ENCODE data around the gene DNAAF2. TPM values are rescaled to one million over a fixed set of nuclear protein-coding genes. Genes with fewer than 3 reads are reported as not detected.

The DNAAF2 gene
- total and polyA plus RNA-seq, 2 of the 13 experiments (the other 11 are each of a cell fraction or from before 2014, with no cell fraction given), result 6.1 to 13.6 TPM

DNA sequence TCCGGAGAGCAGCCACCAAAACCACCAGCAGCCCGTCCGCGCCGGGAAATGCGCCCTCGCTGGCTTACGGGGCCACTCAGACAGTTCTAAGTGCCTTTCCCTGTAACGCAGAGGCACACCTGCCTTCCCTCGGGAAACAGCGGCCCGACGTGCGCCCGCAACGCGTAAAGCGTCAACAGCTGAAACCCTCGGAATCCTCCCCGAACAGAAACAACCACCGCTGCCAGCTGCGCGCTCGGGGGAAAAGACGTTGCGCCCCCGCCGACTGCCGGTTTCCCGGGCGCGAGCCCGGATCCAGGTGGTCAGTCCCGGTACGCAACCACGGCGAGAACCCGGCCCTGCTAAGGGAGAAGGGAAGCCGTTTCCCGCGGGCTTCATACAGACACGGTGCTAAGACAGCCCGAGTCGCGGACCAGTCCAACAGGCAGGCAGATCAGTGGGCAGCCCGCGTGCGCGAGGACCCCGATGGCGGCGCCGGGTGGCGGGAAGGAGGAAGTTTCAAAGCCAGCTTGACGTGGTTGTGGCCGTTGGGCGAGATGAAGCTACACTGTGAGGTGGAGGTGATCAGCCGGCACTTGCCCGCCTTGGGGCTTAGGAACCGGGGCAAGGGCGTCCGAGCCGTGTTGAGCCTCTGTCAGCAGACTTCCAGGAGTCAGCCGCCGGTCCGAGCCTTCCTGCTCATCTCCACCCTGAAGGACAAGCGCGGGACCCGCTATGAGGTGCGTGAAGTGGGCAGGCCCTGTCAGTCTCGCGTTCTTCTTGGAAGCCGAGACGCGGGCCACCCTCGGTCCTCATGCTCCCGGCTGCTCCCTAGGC is 36.4 kb downstream of the DNAAF2 start, which contains the start of gene LRR1 (continued):
- TF ChIP-seq E2F2 (CRISPR knock-in tag; IDR thresholded peaks at IDR 0.05; ENCODE audit: borderline replicate concordance) (no peak; the same call in 1 of the 2 replicates), HOXD1 (CRISPR knock-in tag; IDR thresholded peaks at IDR 0.05) (peak; percentile 45; the same call in 1 of the 2 replicates), ZNF776 (CRISPR knock-in tag; IDR thresholded peaks at IDR 0.05) (peak; percentile 93), ZNF235 (CRISPR knock-in tag; IDR thresholded peaks at IDR 0.05; ENCODE audit: borderline replicate concordance) (no peak), NFYB (CRISPR knock-in tag; IDR thresholded peaks at IDR 0.05) (peak; percentile 21; the same call in 1 of the 2 replicates), ZNF556 (CRISPR knock-in tag; IDR thresholded peaks at IDR 0.05; ENCODE audit: borderline replicate concordance) (peak; percentile 65; the same call in 1 of the 2 replicates), ZNF616 (CRISPR knock-in tag; IDR thresholded peaks at IDR 0.05; ENCODE audit: low read depth) (peak; percentile 65; the same call in 1 of the 2 replicates), NFKB2 (CRISPR knock-in tag; IDR thresholded peaks at IDR 0.05; ENCODE audit: borderline replicate concordance) (peak; percentile 92; the same call in 1 of the 2 replicates), GMEB2 (CRISPR knock-in tag; IDR thresholded peaks at IDR 0.05; ENCODE audit: low read depth) (no peak; the same call in 1 of the 2 replicates), MXD4 (CRISPR knock-in tag; IDR thresholded peaks at IDR 0.05) (peak; percentile 94), ZNF333 (CRISPR knock-in tag; IDR thresholded peaks at IDR 0.05; ENCODE audit: borderline replicate concordance) (peak; percentile 79; the same call in 1 of the 2 replicates), SPEN (CRISPR knock-in tag; IDR thresholded peaks at IDR 0.05; ENCODE audit: low read depth) (peak; percentile 59), TARDBP (CRISPR knock-in tag; IDR thresholded peaks at IDR 0.05) (no peak), NFIB (CRISPR knock-in tag; IDR thresholded peaks at IDR 0.05; ENCODE audit: borderline replicate concordance) (0 out of 2 replicates have a peak, but pooled peaks have one; percentile 69), SNRNP70 (IDR thresholded peaks at IDR 0.05; ENCODE audit: low read depth, low read length) (no peak)
- TF ChIP-seq, protein P1, sequence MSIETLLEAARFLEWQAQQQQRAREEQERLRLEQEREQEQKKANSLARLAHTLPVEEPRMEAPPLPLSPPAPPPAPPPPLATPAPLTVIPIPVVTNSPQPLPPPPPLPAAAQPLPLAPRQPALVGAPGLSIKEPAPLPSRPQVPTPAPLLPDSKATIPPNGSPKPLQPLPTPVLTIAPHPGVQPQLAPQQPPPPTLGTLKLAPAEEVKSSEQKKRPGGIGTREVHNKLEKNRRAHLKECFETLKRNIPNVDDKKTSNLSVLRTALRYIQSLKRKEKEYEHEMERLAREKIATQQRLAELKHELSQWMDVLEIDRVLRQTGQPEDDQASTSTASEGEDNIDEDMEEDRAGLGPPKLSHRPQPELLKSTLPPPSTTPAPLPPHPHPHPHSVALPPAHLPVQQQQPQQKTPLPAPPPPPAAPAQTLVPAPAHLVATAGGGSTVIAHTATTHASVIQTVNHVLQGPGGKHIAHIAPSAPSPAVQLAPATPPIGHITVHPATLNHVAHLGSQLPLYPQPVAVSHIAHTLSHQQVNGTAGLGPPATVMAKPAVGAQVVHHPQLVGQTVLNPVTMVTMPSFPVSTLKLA (IDR thresholded peaks at IDR 0.05), result no peak
- TF ChIP-seq, protein P2, sequence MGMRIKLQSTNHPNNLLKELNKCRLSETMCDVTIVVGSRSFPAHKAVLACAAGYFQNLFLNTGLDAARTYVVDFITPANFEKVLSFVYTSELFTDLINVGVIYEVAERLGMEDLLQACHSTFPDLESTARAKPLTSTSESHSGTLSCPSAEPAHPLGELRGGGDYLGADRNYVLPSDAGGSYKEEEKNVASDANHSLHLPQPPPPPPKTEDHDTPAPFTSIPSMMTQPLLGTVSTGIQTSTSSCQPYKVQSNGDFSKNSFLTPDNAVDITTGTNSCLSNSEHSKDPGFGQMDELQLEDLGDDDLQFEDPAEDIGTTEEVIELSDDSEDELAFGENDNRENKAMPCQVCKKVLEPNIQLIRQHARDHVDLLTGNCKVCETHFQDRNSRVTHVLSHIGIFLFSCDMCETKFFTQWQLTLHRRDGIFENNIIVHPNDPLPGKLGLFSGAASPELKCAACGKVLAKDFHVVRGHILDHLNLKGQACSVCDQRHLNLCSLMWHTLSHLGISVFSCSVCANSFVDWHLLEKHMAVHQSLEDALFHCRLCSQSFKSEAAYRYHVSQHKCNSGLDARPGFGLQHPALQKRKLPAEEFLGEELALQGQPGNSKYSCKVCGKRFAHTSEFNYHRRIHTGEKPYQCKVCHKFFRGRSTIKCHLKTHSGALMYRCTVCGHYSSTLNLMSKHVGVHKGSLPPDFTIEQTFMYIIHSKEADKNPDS (CRISPR knock-in tag; IDR thresholded peaks at IDR 0.05), result peak; percentile 31; the same call in 1 of the 2 replicates
